ENCODE results near the gene SRL. TPM values are rescaled to one million over a fixed set of nuclear protein-coding genes. Genes with fewer than 3 reads are reported as not detected.

The SRL gene
- total and polyA plus RNA-seq, 2 of the 8 experiments (the other 6 are each of a cell fraction or from before 2014, with no cell fraction given) = 0.05 TPM; not detected in 1

- no peak for TF ChIP-seq SP4 (IDR thresholded peaks at IDR 0.05; ENCODE audit: low read length)
- no peak for TF ChIP-seq E2F6 (IDR thresholded peaks at IDR 0.05)
These were observed 66.0 kb downstream of the SRL start (continued) for GRCh38 chr16:4175849-4176248.

Measured in H1 (cell line).